HG03457 (cell line): ENCODE measurements around the gene BRINP2.

Experiments
- ATAC-seq: cut with Tn5 transposase; IDR thresholded peaks from one replicate; pipeline ENCODE4 v1.9.1; 2021; ENCODE audit warnings: moderate number of reproducible peaks; ENCODE audit not compliant: unreplicated experiment

Gene BRINP2

DNA sequence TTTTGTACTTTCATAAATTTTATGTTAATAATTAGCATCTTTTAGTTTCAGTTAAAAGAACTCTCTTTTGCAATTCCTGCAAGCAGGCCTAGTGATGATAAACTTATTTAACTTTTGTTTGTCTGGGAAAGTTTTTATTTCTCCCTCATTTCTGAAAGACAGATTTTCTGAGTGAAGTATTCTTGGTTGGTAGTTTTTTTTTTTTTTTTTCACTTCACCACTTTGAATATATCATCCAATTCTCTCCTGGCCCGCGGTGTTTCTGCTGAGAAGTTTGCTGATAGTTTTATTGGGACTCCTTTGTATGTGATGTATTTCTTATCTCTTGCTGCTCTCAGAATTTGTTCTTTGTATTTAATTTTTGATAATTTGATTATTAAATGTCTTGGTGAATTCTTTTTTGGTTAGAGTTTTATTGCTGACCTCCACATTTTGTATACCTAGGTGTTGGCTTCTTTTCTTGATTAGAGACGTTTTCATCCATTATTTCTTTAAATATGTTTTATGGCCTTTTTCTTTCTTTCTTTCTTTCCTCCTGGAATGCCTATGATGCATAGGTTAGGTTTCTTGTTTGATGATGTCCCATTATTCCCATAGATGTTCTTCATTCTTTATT lies 45.9 kb downstream of the BRINP2 start:
- ATAC-seq = no peak

DNA sequence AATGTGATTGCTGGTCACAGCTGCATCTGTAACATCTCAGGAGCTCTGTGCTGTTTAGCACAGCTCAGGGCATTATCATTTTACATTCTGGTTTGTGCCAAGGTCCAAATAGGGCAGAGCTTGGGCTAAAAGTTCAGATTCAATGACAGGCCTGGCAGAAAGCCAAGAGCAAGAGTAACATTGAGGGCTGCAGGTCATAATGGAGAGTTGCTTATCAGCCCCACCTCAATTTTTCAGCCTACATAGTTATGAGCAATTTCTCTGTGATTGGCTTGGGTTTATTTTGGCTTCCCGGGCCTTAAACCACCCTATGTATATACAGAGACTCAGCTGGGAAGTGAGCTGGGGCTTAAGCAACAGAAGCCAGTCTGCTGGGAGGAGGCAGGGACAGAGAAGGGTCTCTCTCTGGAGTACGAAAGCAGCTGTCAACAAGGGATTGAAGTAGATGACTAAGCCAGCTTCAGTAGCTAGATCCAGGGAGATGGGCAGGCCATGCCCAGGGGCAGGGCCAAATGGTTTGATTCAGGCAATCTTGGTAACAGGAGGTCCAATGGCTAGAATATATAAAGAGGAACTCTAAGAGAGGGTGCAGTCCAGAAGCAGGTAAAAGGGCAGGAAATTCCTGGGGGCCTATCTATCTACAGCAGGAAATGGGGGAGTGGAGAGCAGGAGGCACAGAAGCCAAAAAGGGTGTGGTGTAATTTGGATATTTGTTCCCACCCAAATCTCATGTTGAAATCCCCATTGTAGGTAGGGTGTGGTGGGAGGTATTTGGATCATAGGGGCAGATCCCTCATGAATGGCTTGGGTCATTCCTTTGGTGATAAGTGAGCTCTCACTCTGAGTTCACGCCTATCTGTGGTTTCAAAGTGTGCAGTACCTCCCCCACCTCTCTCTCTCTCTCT lies 49.0 kb downstream of the BRINP2 start:
- ATAC-seq = no peak

GRCh38 chr1:177223359-177223758 lies 52.6 kb downstream of the BRINP2 start:
- ATAC-seq = no peak

GRCh38 chr1:177227978-177228692 lies 57.4 kb downstream of the BRINP2 start:
- no peak for ATAC-seq

- no peak for ATAC-seq
Observed at GRCh38 chr1:177228693-177229065, 57.9 kb downstream of the BRINP2 start.

GRCh38 chr1:177229781-177230180 lies 59.0 kb downstream of the BRINP2 start:
- ATAC-seq = no peak

GRCh38 chr1:177230228-177231016 lies 59.7 kb downstream of the BRINP2 start:
- no peak for ATAC-seq

DNA sequence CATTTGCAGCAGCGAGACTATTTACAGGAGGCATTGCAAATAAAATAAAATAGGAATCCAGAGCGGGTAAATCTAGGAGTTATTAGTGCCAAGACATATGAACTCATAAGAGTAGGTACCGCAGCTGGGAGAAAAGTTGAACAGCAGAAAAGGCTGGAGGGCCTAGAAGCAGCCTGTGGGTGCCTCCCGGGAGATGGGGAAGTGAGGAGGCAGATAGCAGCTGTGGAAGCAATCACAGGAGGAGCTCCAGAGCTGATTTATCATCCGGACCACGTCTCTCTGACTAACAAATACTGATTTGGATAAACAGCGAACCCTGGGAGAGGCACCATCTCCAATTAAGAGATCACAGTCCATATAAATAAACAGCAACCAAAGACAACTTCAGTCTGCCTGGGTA lies 64.6 kb downstream of the BRINP2 start:
- ATAC-seq = no peak

GRCh38 chr1:177236962-177237361 lies 66.2 kb downstream of the BRINP2 start:
- no peak for ATAC-seq

- no peak for ATAC-seq
Observed at GRCh38 chr1:177238967-177239366, 68.2 kb downstream of the BRINP2 start.

DNA sequence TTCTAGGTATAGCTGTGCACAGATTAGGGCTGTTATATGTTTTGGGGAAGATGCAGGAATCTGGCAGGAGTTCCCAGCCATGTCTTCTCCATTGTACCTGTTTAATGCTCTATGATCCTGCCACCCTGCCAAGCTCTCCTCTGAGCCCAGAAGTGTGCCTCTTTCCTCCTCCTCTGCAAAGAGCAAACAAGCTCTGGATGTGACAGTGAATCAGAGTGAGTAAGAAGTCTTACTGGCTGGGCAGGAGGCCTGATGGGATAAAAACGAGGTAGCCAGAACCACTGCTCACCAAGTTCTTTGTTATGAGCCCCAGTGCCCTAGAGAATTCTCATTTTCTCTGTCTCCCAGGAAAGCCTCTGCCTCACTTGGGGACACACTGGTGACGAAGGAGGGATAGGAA lies 69.0 kb downstream of the BRINP2 start:
- ATAC-seq = no peak

DNA sequence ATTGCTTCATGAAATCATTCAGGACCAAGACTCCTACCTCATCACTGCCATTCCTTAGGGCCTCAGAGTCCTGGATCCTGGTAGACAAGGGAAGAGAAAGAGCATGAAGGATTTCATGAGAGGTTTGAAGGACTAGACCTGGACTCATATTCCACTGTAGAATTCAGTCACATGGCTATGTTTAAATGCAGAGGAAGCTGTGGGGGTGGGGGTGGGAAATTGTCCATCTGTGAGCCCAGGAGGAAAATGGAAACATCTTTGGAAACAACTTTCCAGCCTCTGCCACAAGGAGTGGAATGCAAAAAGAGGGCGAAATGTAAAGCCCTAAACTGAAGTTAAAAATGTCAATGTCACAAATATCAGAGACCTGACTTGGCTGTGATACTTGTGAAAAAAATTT lies 73.0 kb downstream of the BRINP2 start:
- ATAC-seq = no peak

- no peak for ATAC-seq
Observed at GRCh38 chr1:177246710-177247580, 76.2 kb downstream of the BRINP2 start.

- ATAC-seq = no peak
Observed at GRCh38 chr1:177247623-177248176, 76.9 kb downstream of the BRINP2 start.

GRCh38 chr1:177248258-177248657 lies 77.5 kb downstream of the BRINP2 start:
- no peak for ATAC-seq

- no peak for ATAC-seq
Observed at GRCh38 chr1:177249231-177249630, 78.5 kb downstream of the BRINP2 start.

GRCh38 chr1:177252877-177253276 lies 82.1 kb downstream of the BRINP2 start:
- no peak for ATAC-seq

GRCh38 chr1:177255411-177255810 lies 84.7 kb downstream of the BRINP2 start:
- no peak for ATAC-seq

GRCh38 chr1:177256153-177257075 lies 85.7 kb downstream of the BRINP2 start:
- ATAC-seq = no peak
